GM10266 (cell line): ENCODE data around the gene XCL1.

Source experiments
- DNase-seq: peaks from one replicate; pipeline ENCODE4 v3.0.0; 2012; ENCODE audit errors: extremely low spot score
- CTCF ChIP-seq: IDR thresholded peaks from 2 replicates; pipeline ENCODE4 v1.5.1; 2012; ENCODE audit warnings: mild to moderate bottlenecking, low read depth; ENCODE audit not compliant: control insufficient read depth, insufficient read depth; ENCODE audit errors: missing control alignments

XCL1 gene

GRCh38 chr1:168609741-168610510 lies 33.5 kb downstream of the XCL1 start:
- no peak for TF ChIP-seq CTCF
- no peak for DNase-seq

- TF ChIP-seq CTCF = no peak
- no peak for DNase-seq
Observed at GRCh38 chr1:168613038-168613451, 36.6 kb downstream of the XCL1 start.

- no peak for TF ChIP-seq CTCF
- DNase-seq = no peak
Observed at GRCh38 chr1:168613691-168614231, 37.4 kb downstream of the XCL1 start.

GRCh38 chr1:168614235-168614634 lies 37.8 kb downstream of the XCL1 start:
- TF ChIP-seq CTCF = no peak
- DNase-seq = no peak

- no peak for TF ChIP-seq CTCF
- no peak for DNase-seq
Observed at GRCh38 chr1:168615965-168616364, 39.6 kb downstream of the XCL1 start.

- TF ChIP-seq CTCF = no peak
- no peak for DNase-seq
Observed at GRCh38 chr1:168617974-168618750, 41.8 kb downstream of the XCL1 start.

GRCh38 chr1:168618886-168619285 lies 42.5 kb downstream of the XCL1 start:
- DNase-seq = no peak
- TF ChIP-seq CTCF = no peak
